Measurements from ENCODE around the gene ARHGAP26. TPM values are rescaled to one million over a fixed set of nuclear protein-coding genes. Genes with fewer than 3 reads are reported as not detected.

Gene ARHGAP26
- total RNA-seq, 1 donor = 7.6 TPM

DNA sequence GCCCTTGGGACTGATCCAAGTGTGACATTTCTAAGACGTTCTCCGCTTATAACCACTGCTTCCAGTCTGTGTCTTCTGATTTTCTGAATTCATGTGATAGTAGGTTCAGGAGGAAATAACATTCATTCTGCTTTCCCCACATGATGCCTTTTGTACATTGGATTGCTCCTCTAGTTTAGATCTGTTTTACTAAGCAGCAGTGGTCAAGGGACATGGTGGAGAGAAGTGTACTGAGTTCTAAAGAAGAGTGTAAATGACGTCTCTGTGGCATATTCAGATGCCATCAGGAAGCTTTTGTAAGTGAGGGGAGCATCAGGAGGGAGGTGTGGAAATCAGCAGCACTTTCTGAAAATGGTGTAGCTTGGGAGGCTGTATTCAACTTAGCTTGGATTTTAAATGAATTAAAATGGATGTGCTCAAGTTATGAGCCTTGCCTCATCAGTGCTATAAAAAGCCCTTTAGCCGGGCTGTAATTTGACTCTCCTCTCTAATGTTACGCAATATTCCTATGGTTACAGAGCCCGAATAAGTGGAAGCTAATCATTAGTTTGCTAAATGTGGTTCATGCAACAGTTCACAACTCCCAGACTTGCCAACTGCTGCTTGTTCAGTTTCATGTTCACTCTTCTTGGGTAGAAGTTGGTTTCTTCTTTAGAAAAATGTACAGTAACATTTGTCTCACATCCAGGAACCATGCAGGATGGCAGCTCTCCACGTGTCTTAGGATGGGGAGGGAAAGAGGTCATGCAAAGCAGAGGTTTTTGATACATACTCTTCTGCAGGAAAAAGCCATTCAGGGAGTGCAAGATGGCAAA, 281.3 kb downstream of the ARHGAP26 start:
- Histone ChIP-seq H3K9me3 (ENCODE audit: low read depth, low read length) (no peaks in the 10 kb centered on the region), H3K27me3 (ENCODE audit: insufficient read depth, low read length) (no peaks in the 10 kb centered on the region), H3K79me2 (ENCODE audit: insufficient read depth, low read length) (no peaks in the 10 kb centered on the region), H3K36me3 (ENCODE audit: insufficient read depth, low read length) (no peaks in the 10 kb centered on the region), H4K20me1 (ENCODE audit: insufficient read depth, low read length) (no peaks in the 10 kb centered on the region), H3K4me2 (ENCODE audit: insufficient read depth, low read length) (peak overlapping the region; percentile 49), H3K27ac (ENCODE audit: low read depth, low read length) (peak overlapping the region; percentile 69), H3K4me3 (ENCODE audit: insufficient read depth, low read length) (peak overlapping the region; percentile 17), H3K4me1 (ENCODE audit: insufficient read depth, low read length) (peaks cover 42% of the 10 kb centered on the region), H2AFZ (ENCODE audit: low read length) (peak overlapping the region; percentile 87)
- peak; percentile 51 for DNase-seq (ENCODE audit: insufficient read length, low spot score, missing footprints)
- TF ChIP-seq, protein P1, sequence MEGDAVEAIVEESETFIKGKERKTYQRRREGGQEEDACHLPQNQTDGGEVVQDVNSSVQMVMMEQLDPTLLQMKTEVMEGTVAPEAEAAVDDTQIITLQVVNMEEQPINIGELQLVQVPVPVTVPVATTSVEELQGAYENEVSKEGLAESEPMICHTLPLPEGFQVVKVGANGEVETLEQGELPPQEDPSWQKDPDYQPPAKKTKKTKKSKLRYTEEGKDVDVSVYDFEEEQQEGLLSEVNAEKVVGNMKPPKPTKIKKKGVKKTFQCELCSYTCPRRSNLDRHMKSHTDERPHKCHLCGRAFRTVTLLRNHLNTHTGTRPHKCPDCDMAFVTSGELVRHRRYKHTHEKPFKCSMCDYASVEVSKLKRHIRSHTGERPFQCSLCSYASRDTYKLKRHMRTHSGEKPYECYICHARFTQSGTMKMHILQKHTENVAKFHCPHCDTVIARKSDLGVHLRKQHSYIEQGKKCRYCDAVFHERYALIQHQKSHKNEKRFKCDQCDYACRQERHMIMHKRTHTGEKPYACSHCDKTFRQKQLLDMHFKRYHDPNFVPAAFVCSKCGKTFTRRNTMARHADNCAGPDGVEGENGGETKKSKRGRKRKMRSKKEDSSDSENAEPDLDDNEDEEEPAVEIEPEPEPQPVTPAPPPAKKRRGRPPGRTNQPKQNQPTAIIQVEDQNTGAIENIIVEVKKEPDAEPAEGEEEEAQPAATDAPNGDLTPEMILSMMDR (IDR thresholded peaks at IDR 0.05; ENCODE audit: extremely low read depth, low read depth, low read length) = no peak

DNA sequence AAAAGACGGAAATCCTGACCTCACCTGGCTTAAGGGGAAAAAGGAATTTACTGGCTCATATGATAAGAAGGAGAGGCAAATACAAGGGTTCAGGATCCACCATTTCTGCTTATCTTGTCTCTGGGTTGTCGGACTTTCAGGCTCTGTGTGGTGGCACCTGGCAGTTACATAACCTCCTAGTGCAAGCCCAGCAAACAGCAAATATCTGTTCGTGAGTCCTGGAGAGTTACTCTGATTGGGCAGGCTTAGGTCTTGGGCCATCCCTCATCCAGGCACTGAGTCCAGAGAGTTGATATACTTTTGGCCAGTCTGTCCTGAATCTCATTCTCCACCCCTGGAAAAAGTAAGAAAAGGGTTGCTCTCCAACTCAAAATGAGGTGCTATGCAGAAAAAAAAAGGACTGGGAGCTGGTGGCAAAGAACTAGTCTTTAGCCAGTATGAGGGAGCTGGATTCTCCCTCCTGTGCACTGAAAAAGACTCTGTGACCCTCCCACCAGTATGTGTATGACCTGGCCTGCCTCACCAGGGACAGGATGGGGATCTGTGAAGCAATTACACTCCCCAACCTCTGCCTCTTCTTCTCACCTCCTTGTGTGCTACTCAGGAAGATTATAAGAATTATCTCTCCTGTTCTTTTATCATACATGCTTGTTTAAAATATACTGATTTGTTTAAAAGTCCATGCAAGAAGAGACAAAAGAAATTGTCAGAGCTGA, 282.9 kb downstream of the ARHGAP26 start:
- H4K20me1 ChIP-seq (ENCODE audit: insufficient read depth, low read length) = no peaks in the 10 kb centered on the region
- TF ChIP-seq, protein P1 (IDR thresholded peaks at IDR 0.05; ENCODE audit: extremely low read depth, low read depth, low read length) = no peak
- H3K27me3 ChIP-seq (ENCODE audit: insufficient read depth, low read length) = no peaks in the 10 kb centered on the region
- no peak for DNase-seq (ENCODE audit: insufficient read length, low spot score, missing footprints)
- no peak overlapping the region for H3K4me2 ChIP-seq (ENCODE audit: insufficient read depth, low read length)
- H3K4me3 ChIP-seq (ENCODE audit: insufficient read depth, low read length) = no peak overlapping the region
- no peaks in the 10 kb centered on the region for H3K36me3 ChIP-seq (ENCODE audit: insufficient read depth, low read length)
- no peak overlapping the region for H3K27ac ChIP-seq (ENCODE audit: low read depth, low read length)
- no peaks in the 10 kb centered on the region for H3K79me2 ChIP-seq (ENCODE audit: insufficient read depth, low read length)
- no peaks in the 10 kb centered on the region for H3K9me3 ChIP-seq (ENCODE audit: low read depth, low read length)
- peaks cover 45% of the 10 kb centered on the region for H3K4me1 ChIP-seq (ENCODE audit: insufficient read depth, low read length)
- no peak overlapping the region for H2AFZ ChIP-seq (ENCODE audit: low read length)

DNA sequence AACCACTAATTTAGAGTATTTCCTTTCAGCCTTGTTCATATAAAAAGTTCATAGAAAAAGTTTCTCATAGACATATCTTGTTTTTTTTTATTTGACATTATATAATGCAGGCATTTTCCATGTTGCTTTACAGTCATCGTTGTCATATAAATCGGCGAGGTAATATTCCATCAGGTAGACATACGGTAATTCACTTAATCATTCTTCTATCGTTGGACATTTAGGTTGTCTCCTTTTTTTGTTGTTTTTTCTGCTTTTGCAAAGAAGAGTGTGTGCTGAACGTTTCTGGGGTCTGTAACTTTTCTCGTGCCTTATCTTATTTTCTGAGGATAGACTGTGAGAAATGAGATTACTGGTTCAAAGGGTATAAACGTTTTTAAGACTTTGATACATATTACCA, 283.6 kb downstream of the ARHGAP26 start:
- Histone ChIP-seq H3K27me3 (ENCODE audit: insufficient read depth, low read length) (no peaks in the 10 kb centered on the region), H4K20me1 (ENCODE audit: insufficient read depth, low read length) (no peaks in the 10 kb centered on the region), H3K9me3 (ENCODE audit: low read depth, low read length) (no peaks in the 10 kb centered on the region), H3K4me1 (ENCODE audit: insufficient read depth, low read length) (peaks cover 45% of the 10 kb centered on the region), H3K4me3 (ENCODE audit: insufficient read depth, low read length) (no peak overlapping the region), H2AFZ (ENCODE audit: low read length) (no peak overlapping the region), H3K27ac (ENCODE audit: low read depth, low read length) (peak overlapping the region; percentile 67), H3K4me2 (ENCODE audit: insufficient read depth, low read length) (no peak overlapping the region), H3K79me2 (ENCODE audit: insufficient read depth, low read length) (no peaks in the 10 kb centered on the region), H3K36me3 (ENCODE audit: insufficient read depth, low read length) (no peaks in the 10 kb centered on the region)
- DNase-seq (ENCODE audit: insufficient read length, low spot score, missing footprints) = no peak
- TF ChIP-seq, protein P1 (IDR thresholded peaks at IDR 0.05; ENCODE audit: extremely low read depth, low read depth, low read length) = no peak

DNA sequence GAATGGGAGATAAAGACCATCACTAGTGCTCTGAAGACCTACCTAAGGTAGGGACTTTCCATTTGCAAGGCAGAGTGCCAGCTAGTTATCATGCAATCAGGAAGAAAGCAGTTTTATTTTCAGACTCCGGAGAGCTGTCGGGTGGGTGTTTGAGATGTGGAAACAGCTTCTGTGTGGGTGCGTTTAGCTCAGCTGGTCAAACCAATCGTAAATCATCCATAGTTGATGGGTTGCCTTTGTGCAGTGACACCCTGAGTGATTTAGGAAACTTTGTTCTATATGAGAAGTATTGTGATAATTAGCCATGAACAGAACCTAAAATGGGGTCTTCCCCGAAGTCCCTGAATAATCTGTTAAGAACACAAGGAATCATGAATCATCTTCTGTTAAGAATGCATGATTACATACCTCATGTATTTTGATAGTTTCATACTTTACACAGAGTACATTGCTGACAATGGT, 284.3 kb downstream of the ARHGAP26 start:
- peak overlapping the region; percentile 77 for H3K4me2 ChIP-seq (ENCODE audit: insufficient read depth, low read length)
- peak overlapping the region; percentile 67 for H3K27ac ChIP-seq (ENCODE audit: low read depth, low read length)
- no peaks in the 10 kb centered on the region for H3K36me3 ChIP-seq (ENCODE audit: insufficient read depth, low read length)
- H3K79me2 ChIP-seq (ENCODE audit: insufficient read depth, low read length) = no peaks in the 10 kb centered on the region
- H3K4me3 ChIP-seq (ENCODE audit: insufficient read depth, low read length) = peak overlapping the region; percentile 16
- H2AFZ ChIP-seq (ENCODE audit: low read length) = no peak overlapping the region
- no peak for DNase-seq (ENCODE audit: insufficient read length, low spot score, missing footprints)
- H4K20me1 ChIP-seq (ENCODE audit: insufficient read depth, low read length) = no peaks in the 10 kb centered on the region
- H3K9me3 ChIP-seq (ENCODE audit: low read depth, low read length) = no peaks in the 10 kb centered on the region
- H3K27me3 ChIP-seq (ENCODE audit: insufficient read depth, low read length) = no peaks in the 10 kb centered on the region
- H3K4me1 ChIP-seq (ENCODE audit: insufficient read depth, low read length) = peaks cover 52% of the 10 kb centered on the region
- TF ChIP-seq, protein P1 (IDR thresholded peaks at IDR 0.05; ENCODE audit: extremely low read depth, low read depth, low read length) = no peak
